Measurements from ENCODE around the gene ITPKC. TPM values are rescaled to one million over a fixed set of nuclear protein-coding genes. Genes with fewer than 3 reads are reported as not detected.
A peak's percentile ranks its signal among the peaks of the same experiment; 100 is the strongest.

The ITPKC gene
- total RNA-seq = 9.2 TPM

DNA sequence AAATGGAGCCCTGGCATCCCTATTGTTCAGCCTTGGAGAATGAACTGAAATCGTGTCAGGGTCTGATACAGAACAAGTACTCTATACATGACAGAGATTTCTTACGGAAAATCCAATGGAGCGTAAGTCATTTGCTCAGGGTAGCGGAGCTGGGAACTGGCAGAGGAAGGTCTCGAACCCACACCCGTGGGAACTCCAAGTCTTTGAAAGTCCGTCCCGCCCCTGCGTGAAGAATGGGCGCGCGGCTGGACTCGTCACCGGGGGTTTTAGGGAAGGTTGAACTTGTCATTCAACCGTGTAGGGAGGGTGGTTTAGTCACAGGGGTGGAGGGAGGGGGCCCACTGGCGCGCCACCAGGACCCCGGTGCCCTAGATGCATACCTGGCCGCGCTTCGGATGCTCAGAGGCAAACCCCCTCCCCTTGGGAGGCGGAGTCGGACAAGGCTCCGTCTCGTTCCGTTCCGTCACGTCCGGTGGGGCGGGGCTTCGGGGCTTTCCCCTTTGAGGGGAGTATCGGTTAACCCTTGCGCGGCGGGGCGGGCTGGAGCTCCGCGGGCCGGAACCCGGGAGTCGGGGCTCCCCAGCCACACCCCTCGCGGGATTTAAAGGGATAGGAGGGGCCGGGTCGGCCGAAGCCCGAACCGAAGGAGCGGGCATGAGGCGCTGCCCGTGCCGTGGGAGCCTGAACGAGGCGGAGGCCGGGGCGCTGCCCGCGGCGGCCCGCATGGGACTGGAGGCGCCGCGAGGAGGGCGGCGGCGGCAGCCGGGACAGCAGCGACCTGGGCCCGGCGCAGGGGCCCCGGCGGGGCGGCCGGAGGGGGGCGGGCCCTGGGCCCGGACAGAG, at the start of gene ITPKC, which contains the start of gene COQ8B:
Gene ITPKC, plus strand, starts transcription at position 631 of the 843 bp plus-strand sequence. Its CDS starts 24 bp downstream, at position 655.
Gene COQ8B, minus strand, starts transcription at position 405 of the 843 bp plus-strand sequence. CDS start 2,254 bp downstream, outside the sequence.
- peak; percentile 93 to 99 (median 99) for DNase-seq (ENCODE audit: low read depth in 2 of 3, low spot score in 2 of 3)

- no peak for DNase-seq (ENCODE audit: low read depth in 2 of 3, low spot score in 2 of 3)
These were observed 49.3 kb upstream of the ITPKC start for GRCh38 chr19:40667602-40668001.

- no peak for DNase-seq (ENCODE audit: low read depth in 2 of 3, low spot score in 2 of 3)
These were observed 47.8 kb upstream of the ITPKC start for GRCh38 chr19:40668991-40669614.

GRCh38 chr19:40671404-40671803, 45.5 kb upstream of the ITPKC start:
- DNase-seq (ENCODE audit: low read depth in 2 of 3, low spot score in 2 of 3) = no peak

GRCh38 chr19:40672038-40672437, 44.9 kb upstream of the ITPKC start:
- no peak for DNase-seq (ENCODE audit: low read depth in 2 of 3, low spot score in 2 of 3)

- DNase-seq (ENCODE audit: low read depth in 2 of 3, low spot score in 2 of 3) = no peak
These were observed 44.2 kb upstream of the ITPKC start for GRCh38 chr19:40672573-40673299.

DNA sequence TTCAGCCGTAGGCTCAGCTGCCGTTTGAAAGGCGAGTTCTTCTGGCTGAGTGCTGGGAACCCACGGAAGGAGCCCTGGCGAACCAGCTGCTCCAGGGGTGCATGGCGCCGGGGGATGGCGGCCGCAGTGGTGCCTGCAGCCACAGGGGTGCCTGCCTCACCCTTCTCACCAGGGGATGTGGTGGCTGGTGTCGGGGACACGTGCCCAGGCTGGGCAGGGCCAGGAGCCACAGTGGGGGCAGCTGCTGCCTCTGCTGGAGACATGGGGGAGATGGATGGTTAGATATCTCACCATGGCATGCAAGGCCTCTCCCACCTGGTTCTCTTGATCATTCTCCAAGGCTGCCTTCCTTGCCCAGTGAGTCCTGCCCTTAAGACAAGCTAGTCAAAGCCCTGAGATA, 43.5 kb upstream of the ITPKC start:
- no peak for DNase-seq (ENCODE audit: low read depth in 2 of 3, low spot score in 2 of 3)

DNA sequence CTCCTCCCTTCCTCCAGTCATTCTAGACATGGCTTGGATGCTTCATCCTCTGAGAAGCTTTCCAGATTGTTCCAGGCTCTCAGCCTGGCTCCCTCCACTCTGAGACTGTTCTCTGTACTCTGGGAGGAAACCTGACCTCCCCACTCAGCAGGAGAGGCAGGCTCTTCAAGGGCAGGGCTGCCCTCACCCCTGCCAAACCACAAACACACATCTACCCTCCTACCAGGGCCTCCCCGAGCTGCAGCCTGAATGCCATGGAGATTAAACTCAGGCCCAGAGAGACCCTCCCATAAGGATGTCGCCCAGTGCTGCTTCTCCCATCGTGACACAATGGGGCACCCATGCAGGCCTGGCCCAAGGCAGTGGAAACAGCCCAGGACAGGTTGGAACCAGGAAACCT, 42.6 kb upstream of the ITPKC start:
- no peak for DNase-seq (ENCODE audit: low read depth in 2 of 3, low spot score in 2 of 3)

GRCh38 chr19:40677156-40677555, 39.8 kb upstream of the ITPKC start:
- DNase-seq (ENCODE audit: low read depth in 2 of 3, low spot score in 2 of 3) = no peak

DNA sequence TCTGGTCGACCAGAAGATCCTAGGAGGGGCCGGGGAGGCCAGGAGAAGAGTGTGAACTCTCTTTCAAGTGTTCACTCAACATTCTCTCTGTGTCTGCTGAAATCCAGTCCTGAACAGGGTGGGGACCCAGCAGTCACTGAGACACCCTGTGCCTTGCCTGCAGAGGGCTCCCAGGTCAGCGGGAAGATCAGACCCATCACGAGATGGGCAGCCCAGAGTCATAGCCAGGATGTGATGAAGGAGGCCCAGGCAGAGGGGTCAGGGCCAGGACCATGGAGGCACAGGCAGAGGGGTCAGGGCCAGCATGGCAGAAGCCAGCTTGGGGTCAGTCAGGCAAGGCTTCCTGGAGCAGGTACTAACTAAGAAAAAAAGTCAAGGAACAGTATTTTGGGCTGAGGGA, 35.9 kb upstream of the ITPKC start:
- DNase-seq (ENCODE audit: low read depth in 2 of 3, low spot score in 2 of 3) = no peak

DNA sequence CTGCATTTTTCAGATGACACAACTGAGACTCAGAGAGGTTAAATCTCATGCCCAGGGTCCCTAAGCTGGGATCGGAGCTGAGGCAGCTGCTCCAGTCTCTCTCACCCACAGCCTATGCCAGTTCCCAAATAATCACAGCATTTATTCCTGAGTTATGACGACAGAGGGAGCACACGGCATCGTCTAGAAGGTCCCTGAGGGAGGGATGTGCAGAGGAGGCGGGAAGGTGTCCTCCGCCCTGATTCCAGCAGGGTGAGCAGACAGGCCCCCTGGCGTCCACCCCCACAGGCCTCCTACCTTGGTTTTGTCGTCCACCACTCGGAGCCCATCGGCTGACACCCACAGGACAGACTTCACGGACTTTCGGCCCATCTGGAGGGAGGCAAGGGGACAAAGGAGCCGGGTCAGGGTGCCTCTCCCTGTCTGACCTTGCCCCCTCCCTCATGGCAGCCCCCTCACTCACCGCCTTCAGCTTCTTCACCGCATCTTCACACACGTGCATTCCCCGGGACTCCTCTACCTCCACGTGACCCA, 34.4 kb upstream of the ITPKC start:
- DNase-seq (ENCODE audit: low read depth in 2 of 3, low spot score in 2 of 3) = no peak

GRCh38 chr19:40683437-40683836, 33.5 kb upstream of the ITPKC start:
- no peak for DNase-seq (ENCODE audit: low read depth in 2 of 3, low spot score in 2 of 3)

DNA sequence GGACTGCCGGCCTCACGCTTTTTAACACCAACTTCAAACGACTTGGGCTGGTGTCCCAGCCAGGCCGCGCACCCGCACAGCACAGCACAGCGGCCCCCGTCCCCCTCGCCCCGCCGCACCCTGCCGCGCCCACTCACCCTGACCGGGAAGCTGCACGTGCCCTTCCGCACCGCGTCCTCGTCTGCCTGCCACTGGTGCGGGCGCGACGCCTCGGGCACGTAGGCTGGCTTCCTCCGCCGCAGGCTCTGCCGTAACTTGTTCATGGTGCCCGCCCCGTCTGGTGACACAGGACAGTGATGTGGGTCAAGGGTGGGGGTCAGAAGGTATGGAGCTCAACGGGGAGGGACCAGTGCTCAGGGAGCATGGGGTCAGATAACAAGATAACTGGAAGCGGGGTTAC, 32.6 kb upstream of the ITPKC start:
- no peak for DNase-seq (ENCODE audit: low read depth in 2 of 3, low spot score in 2 of 3)

GRCh38 chr19:40685016-40685526, 31.8 kb upstream of the ITPKC start:
- DNase-seq (ENCODE audit: low read depth in 2 of 3, low spot score in 2 of 3) = no peak

- DNase-seq (ENCODE audit: low read depth in 2 of 3, low spot score in 2 of 3) = no peak
These were observed 31.3 kb upstream of the ITPKC start for GRCh38 chr19:40685563-40685962.

DNA sequence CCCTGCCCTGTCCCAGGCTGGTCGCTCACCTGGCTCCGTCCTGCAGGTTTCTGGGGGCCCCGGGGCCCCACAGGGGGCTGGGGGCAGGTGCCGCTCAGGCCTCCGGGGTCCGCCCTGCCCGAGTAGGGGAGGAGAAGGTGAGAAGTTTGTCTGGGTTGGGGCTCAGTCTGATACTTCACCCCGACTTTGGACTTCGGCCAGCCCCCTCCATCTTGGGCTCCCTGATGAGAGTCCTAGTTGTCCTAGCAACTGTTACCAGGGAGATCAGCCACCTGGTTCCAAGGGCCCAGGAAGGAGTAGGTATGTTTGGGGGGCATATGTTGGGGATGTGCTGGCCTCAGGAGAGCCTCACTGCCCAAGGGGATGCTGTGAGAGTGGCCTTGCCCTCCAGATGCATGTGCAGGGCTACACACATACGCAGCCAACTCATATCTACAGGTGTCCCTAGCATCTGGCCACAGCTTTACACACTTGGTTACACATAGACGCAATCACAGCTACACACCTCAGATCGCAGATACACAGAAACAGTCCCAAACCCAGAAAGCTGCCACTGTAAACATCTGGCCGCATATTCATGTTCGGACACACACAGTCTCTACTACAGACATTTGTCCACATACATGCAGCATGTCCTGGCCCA, 29.9 kb upstream of the ITPKC start:
- DNase-seq (ENCODE audit: low read depth in 2 of 3, low spot score in 2 of 3) = no peak

- DNase-seq (ENCODE audit: low read depth in 2 of 3, low spot score in 2 of 3) = no peak
These were observed 29.3 kb upstream of the ITPKC start for GRCh38 chr19:40687525-40688016.

GRCh38 chr19:40688309-40688708, 28.6 kb upstream of the ITPKC start:
- DNase-seq (ENCODE audit: low read depth in 2 of 3, low spot score in 2 of 3) = no peak

DNA sequence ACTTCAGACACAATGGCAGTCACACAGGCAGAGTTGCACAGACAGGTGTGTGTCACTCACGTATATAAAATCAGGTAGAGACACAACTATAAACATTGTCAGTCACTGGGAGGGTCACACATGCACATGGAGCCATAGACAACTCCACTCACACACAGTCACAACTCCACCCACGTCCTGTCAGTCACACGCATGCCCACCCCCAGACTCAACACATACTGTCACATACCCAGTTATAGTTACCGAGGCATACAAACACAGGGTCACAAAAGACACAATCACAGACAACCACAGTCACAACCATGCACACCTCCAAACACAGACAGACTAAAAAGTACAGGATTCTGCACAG, 27.9 kb upstream of the ITPKC start:
- no peak for DNase-seq (ENCODE audit: low read depth in 2 of 3, low spot score in 2 of 3)

GRCh38 chr19:40689339-40690049, 27.4 kb upstream of the ITPKC start:
- DNase-seq (ENCODE audit: low read depth in 2 of 3, low spot score in 2 of 3) = no peak
